PC-3 (cell line): ENCODE results near the gene MKX.
"Not testable (repeated sequence)": the region's sequence is repeated elsewhere in the genome, so short reads cannot be mapped to it uniquely, and the experiment has no call there.

Source experiments
- EZH2 ChIP-seq: fragments of 300-600 bp; sonication (generic); IDR thresholded peaks from one replicate; pipeline ENCODE4 v1.6.1; 2017; ENCODE audit warnings: antibody characterized with exemption, mild to moderate bottlenecking, low read length; ENCODE audit not compliant: unreplicated experiment
- TF ChIP-seq, protein P1 (sequence below): fragments of 300-600 bp; sonication (generic); conservative IDR thresholded peaks from 2 replicates; pipeline ENCODE4 v1.5.1; 2017; ENCODE audit warnings: antibody characterized with exemption, low read depth, mild to moderate bottlenecking, low read length

- TF ChIP-seq, protein P1, sequence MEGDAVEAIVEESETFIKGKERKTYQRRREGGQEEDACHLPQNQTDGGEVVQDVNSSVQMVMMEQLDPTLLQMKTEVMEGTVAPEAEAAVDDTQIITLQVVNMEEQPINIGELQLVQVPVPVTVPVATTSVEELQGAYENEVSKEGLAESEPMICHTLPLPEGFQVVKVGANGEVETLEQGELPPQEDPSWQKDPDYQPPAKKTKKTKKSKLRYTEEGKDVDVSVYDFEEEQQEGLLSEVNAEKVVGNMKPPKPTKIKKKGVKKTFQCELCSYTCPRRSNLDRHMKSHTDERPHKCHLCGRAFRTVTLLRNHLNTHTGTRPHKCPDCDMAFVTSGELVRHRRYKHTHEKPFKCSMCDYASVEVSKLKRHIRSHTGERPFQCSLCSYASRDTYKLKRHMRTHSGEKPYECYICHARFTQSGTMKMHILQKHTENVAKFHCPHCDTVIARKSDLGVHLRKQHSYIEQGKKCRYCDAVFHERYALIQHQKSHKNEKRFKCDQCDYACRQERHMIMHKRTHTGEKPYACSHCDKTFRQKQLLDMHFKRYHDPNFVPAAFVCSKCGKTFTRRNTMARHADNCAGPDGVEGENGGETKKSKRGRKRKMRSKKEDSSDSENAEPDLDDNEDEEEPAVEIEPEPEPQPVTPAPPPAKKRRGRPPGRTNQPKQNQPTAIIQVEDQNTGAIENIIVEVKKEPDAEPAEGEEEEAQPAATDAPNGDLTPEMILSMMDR = not testable (repeated sequence)
- TF ChIP-seq EZH2 = not testable (repeated sequence)
Measured at GRCh38 chr10:27681795-27682194, 63.8 kb downstream of the MKX start.
